Measurements from ENCODE around the gene PHAX.
A peak's percentile ranks its signal among the peaks of the same experiment; 100 is the strongest.

Gene PHAX

DNA sequence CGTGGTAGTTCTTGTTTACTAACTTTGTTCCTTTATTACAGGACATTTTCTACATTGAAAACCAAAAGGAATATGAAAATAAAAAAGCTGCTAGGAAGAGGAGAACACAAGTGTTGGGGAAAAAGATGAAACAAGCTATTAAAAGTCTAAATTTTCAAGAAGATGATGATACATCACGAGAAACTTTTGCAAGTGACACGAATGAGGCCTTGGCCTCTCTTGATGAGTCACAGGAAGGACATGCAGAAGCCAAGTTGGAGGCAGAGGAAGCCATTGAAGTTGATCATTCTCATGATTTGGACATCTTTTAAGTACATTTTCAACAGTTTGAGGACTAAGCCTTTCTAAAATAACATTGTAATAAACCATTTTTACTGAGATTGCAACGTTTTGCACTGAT lies 23.8 kb downstream of the PHAX start:
- TF ChIP-seq, protein P1, sequence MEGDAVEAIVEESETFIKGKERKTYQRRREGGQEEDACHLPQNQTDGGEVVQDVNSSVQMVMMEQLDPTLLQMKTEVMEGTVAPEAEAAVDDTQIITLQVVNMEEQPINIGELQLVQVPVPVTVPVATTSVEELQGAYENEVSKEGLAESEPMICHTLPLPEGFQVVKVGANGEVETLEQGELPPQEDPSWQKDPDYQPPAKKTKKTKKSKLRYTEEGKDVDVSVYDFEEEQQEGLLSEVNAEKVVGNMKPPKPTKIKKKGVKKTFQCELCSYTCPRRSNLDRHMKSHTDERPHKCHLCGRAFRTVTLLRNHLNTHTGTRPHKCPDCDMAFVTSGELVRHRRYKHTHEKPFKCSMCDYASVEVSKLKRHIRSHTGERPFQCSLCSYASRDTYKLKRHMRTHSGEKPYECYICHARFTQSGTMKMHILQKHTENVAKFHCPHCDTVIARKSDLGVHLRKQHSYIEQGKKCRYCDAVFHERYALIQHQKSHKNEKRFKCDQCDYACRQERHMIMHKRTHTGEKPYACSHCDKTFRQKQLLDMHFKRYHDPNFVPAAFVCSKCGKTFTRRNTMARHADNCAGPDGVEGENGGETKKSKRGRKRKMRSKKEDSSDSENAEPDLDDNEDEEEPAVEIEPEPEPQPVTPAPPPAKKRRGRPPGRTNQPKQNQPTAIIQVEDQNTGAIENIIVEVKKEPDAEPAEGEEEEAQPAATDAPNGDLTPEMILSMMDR (IDR thresholded peaks at IDR 0.05; ENCODE audit: insufficient read depth, low read depth, low read length, missing control alignments) = no peak
- H3K4me3 ChIP-seq (ENCODE audit: low read length) = no peak overlapping the region
- peak; percentile 52 for DNase-seq (ENCODE audit: low read depth)

DNA sequence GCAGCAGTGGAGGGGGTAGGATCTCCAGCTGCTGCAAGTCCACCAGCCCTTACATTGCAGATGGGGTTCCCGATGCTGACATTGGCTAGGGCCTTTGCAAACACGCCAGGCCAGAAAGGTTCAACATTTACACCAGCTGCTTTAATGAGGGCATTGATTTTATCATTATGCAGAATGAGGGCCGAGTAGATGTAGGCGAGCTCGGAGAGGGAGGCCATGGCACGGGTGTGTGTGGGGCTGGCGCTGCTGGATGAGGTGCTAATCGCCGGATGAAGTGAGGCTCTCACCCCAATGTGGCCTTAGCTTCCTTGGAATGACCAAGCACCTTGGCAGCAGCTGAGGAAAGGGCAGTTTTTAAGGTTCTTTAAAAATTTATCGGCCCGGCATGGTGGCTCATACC lies 27.4 kb downstream of the PHAX start:
- no peak overlapping the region for H3K4me3 ChIP-seq (ENCODE audit: low read length)
- DNase-seq (ENCODE audit: low read depth) = no peak
- TF ChIP-seq, protein P1 (IDR thresholded peaks at IDR 0.05; ENCODE audit: insufficient read depth, low read depth, low read length, missing control alignments) = no peak

DNA sequence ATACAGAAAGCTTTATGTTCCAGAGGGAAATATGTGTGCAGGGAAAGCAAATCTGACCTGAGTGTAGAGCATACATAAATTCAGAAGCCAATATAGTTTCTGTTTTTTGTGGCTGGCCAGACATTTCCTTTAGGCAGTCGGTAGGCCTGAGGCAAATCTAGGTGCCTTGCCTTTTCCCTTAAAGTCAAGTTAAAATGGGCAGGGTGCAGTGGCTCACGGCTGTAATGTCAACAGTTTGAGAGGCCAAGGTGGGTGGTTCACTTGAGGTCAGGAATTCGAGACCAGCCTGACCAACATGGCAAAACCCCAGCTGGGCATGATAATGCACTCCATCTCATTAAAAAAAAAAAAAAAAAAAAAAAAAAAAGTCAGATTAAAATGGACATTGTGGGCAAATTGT lies 31.2 kb downstream of the PHAX start:
- H3K4me3 ChIP-seq (ENCODE audit: low read length) = no peak overlapping the region
- TF ChIP-seq, protein P1 (IDR thresholded peaks at IDR 0.05; ENCODE audit: insufficient read depth, low read depth, low read length, missing control alignments) = no peak
- no peak for DNase-seq (ENCODE audit: low read depth)

DNA sequence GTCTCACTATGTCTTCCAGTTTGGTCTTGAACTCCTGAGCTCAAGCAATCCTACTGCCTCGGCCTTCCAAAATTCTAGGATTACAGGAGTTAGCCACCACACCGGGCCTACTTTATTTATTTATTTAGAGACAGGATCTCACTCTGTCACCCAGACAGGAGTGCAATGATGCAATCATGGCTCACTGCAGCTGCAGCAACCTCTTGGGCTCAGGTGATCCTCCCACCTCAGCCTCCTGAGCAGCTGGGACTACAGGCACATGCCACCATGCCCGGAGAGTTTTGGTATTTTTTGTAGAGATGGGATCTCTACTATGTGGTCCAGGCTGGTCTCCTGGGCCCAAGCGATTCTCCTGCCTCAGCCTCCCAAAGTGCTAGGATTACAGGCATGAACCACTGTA lies 32.8 kb downstream of the PHAX start:
- TF ChIP-seq, protein P1 (IDR thresholded peaks at IDR 0.05; ENCODE audit: insufficient read depth, low read depth, low read length, missing control alignments) = no peak
- peak; percentile 7 for DNase-seq (ENCODE audit: low read depth)
- no peak overlapping the region for H3K4me3 ChIP-seq (ENCODE audit: low read length)

DNA sequence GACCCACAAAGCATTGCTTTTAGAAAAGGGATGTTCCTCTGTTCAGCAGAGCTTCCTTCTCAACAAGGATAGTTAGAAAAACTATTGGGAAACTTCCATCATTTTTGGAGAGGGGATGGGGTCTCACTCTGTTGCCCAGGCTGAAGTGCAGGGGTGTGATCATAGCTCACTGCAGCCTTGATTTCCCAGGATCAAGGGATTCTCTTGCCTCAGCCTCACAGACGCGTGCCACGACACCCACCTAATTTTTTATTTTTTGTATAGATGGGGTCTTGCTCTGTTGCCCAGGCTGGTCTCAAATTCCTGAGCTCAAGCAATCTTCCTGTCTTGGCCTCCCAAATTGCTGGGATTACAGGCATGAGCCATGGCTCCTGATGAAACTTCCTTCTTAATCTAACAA lies 34.8 kb downstream of the PHAX start:
- DNase-seq (ENCODE audit: low read depth) = no peak
- TF ChIP-seq, protein P1 (IDR thresholded peaks at IDR 0.05; ENCODE audit: insufficient read depth, low read depth, low read length, missing control alignments) = no peak
- no peak overlapping the region for H3K4me3 ChIP-seq (ENCODE audit: low read length)

DNA sequence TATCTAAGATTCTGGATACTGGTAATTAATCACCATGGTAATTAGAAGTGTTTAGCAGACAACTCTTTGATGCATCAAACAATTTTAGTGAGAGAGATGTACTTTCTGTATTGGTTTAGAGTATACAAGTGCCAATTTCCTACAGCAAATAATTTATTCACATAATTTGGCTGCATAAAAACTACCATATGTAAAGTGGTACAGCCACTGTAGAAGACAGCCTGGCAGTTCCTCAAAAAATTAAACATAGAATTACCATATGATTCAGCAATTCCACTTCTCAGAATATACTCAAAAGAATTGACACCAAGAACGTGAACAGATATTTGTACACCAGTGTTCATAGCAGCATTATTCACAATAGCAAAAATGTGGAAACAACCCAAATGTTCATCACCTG lies 36.2 kb downstream of the PHAX start:
- DNase-seq (ENCODE audit: low read depth) = no peak
- TF ChIP-seq, protein P1 (IDR thresholded peaks at IDR 0.05; ENCODE audit: insufficient read depth, low read depth, low read length, missing control alignments) = no peak
- no peak overlapping the region for H3K4me3 ChIP-seq (ENCODE audit: low read length)

DNA sequence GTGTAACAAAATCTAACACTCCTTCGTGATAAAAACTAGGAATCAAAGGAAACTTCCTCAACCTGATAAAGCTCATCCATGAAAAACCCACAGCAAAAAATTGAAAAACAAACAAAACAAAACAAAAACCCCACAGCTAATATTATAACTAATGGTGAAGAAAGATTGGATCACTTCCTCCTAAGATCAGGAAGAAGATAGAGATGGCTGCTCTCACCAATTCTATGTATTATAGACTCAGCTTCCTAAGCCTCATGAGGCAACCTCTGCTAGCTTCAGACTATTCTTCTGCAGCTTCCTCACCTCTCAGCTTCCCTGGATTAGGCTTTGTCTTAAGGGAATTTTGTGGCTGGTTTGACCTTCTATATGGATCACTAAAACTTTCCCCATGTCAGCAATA lies 40.1 kb downstream of the PHAX start:
- DNase-seq (ENCODE audit: low read depth) = no peak
- TF ChIP-seq, protein P1 (IDR thresholded peaks at IDR 0.05; ENCODE audit: insufficient read depth, low read depth, low read length, missing control alignments) = no peak
- no peak overlapping the region for H3K4me3 ChIP-seq (ENCODE audit: low read length)
